Testis (tissue), 2 donors: ENCODE results near the gene CAD.

Source experiments
- POLR2A ChIP-seq: fragments of 450-650 bp; IDR thresholded peaks from one replicate; pipeline ENCODE4 v1.6.1; 2017; ENCODE audit warnings: antibody characterized with exemption, mild to moderate bottlenecking, moderate library complexity
- TF ChIP-seq, protein P1 (sequence below), 3 experiments: fragments of 450-650 bp in 2 of 3; fragments of 200-600 bp in 1 of 3; sonication (generic) in 1 of 3; IDR thresholded peaks; one replicate each; pipeline ENCODE4 v1.5.1; 2016 to 2019; ENCODE audit warnings: antibody characterized with exemption in 3 of 3, mild to moderate bottlenecking in 2 of 3, moderate library complexity in 1 of 3

DNA sequence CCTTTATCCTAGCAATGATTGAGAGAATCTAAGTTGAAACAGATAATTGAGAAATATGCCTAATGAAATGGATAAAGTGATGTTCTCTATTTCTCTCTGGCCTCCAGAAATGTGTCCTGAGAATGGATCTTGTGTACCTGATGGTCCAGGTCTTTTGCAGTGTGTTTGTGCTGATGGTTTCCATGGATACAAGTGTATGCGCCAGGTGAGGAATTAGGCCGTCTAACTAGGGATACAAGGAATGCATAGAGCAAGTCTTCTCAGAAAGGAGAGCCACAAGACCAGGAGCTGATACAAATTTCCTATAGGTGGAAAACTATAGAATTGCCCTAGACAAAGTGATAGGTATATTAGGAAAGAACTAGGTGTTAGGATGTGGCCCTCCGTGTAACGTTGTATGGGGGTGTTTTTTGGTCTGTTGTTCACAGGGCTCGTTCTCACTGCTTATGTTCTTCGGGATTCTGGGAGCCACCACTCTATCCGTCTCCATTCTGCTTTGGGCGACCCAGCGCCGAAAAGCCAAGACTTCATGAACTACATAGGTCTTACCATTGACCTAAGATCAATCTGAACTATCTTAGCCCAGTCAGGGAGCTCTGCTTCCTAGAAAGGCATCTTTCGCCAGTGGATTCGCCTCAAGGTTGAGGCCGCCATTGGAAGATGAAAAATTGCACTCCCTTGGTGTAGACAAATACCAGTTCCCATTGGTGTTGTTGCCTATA is 592 bp upstream of the CAD start:
- TF ChIP-seq, protein P1, sequence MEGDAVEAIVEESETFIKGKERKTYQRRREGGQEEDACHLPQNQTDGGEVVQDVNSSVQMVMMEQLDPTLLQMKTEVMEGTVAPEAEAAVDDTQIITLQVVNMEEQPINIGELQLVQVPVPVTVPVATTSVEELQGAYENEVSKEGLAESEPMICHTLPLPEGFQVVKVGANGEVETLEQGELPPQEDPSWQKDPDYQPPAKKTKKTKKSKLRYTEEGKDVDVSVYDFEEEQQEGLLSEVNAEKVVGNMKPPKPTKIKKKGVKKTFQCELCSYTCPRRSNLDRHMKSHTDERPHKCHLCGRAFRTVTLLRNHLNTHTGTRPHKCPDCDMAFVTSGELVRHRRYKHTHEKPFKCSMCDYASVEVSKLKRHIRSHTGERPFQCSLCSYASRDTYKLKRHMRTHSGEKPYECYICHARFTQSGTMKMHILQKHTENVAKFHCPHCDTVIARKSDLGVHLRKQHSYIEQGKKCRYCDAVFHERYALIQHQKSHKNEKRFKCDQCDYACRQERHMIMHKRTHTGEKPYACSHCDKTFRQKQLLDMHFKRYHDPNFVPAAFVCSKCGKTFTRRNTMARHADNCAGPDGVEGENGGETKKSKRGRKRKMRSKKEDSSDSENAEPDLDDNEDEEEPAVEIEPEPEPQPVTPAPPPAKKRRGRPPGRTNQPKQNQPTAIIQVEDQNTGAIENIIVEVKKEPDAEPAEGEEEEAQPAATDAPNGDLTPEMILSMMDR (IDR thresholded peaks at IDR 0.05) = no peak
- TF ChIP-seq POLR2A = no peak
